Ureter (tissue), 1 donor: Measurements from ENCODE around the gene PDE4D. TPM values are rescaled to one million over a fixed set of nuclear protein-coding genes. Genes with fewer than 3 reads are reported as not detected.
"Not testable (repeated sequence)": the region's sequence is repeated elsewhere in the genome, so short reads cannot be mapped to it uniquely, and the experiment has no call there.

Experiments
- DNase-seq: peaks from one replicate; pipeline ENCODE4 v3.0.0-alpha.2; 2020; ENCODE audit warnings: low spot score
- total RNA-seq: library from RNA; stranded (reverse); gene quantifications from one replicate; pipeline ENCODE4 v1.2.4, GENCODE V29; 2023
- donor health status: DM: yes; HTN: yes; CAD: no.

PDE4D gene
- total RNA-seq, 1 donor from 2014 or later: 106 TPM

DNA sequence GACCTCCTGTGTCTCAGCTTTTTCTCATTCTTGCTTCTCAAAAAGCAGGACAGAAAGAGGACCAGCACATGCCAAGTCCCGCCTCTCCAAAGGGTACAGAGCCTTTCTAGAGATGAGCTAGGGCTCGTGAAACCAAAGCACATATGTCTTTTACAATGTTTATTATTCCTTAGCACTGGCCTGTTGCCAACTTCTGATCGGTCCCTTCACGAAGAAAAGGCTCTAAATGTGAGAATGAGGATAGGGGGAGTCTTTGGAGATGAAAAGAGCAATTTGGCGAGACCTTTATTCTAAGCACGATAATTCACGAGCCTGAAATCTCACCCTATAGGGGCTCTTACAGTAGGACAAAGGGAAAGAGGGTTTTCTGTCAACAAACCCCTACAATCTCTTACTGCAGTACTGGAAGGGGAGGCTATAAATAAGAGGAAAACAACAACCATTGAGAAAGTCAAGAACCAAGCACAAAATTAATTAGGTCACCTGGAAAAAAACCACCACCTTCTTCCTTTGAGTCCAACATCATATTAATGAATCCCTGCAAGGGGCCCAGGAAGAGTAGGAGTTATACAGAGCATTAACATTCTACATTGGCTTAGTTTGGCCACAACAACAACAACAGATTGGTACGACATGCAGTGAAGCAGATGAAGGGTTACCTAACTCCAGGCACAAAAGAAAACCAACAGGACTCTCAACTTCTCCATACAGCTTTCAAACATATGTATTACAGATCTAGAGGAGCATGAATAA, 309.5 kb downstream of the PDE4D start:
- DNase-seq: no peak

DNA sequence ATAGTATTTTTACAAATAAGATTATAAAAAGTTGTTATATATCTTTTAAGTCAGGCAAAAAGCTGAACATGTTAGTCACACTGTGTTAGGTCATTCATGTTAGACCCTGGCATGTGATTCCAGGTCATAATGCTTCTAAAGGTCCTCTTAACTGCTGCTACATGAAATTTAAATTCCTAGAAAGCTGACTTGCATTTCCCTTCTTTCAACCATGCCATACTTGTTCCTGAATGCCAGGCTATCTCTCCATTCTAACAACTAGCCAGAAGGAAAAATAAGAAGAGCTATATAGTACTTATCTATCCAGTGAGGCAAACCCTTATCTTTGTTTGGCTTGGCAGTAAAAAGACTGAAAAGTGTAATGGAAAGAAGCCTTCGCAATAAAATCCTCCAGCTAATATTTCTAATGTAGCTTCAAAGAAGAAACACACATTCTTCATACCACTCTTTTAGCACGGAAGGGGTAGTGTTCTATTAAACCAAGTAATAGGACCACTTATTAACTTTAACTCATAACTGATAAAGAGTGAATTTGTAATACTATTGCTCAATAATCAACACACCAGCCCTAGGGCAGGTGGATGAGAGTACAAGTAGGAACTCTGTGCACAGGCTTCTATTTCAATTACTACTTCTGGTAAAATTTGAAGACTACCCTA, 310.2 kb downstream of the PDE4D start:
- no peak for DNase-seq

- no peak for DNase-seq
Measured at GRCh38 chr5:59582746-59583145, 310.8 kb downstream of the PDE4D start.

DNA sequence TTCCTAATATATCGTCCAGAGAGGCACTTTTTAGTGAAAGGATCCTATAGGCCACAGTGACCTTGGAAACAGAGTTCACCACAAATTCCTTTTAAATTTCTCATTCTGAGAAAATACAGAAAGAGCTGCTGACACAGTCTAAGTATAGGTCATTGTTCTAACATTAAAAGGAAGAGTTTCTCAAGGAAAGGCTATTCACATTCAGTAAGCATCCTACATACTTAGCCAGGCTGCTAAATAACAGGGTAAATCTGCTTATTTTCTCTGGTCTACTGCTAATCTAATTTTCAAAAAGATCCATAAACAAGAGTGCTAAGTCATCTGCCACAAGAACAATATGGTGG, 313.7 kb downstream of the PDE4D start:
- DNase-seq: no peak

DNA sequence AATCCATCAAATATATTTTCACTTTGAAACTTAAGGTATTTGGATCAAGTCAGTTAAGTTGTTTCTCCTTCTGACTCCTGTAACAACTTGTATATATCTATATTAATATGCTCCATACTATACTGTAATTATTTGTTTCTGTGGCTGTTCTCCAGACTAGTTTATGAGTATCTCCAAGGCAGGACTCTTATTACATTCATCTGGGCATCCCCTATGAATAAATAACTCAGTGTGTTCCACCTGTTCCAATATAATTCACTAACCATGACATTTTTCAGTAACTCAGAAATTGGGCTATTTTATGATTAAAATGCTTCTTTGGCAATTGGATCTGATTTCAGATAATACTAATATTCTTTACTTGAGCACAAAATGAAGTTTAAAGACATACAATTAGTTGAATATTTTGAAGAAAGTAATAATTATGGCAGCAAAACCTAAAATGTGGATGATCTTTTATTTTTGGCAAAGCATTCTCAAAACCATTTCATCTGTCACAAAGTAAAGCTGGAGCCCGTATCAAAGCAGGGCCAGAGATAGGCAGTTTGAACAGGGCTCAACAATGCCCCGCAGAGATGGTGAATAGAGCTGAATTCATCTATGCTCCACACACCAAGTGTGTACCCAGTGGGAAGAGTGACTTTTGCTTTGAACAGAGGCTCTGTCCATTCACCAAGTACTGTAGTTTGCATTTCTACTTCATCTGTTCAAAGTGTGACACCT, 314.3 kb downstream of the PDE4D start:
- no peak for DNase-seq

DNA sequence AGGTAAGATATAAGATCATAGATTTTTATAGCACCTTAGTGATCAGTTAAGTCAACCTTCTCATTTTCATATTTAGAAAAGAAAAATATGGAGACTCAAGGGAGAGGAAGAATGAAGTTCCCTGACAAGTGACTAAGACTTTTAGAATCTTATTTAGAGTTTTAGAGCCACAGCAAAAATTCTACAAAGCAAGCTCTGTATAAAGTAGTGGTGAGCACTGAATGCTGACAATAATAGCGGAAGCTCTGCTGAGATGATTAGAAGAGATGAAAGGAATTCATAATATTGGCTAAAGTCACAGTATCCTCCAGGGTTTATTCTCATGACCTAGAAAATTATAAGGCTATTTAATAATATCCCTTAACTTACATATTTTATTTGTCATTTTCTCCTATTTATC, 316.0 kb downstream of the PDE4D start:
- DNase-seq: no peak

- DNase-seq: no peak
Measured at GRCh38 chr5:59575648-59576445, 317.7 kb downstream of the PDE4D start.

DNA sequence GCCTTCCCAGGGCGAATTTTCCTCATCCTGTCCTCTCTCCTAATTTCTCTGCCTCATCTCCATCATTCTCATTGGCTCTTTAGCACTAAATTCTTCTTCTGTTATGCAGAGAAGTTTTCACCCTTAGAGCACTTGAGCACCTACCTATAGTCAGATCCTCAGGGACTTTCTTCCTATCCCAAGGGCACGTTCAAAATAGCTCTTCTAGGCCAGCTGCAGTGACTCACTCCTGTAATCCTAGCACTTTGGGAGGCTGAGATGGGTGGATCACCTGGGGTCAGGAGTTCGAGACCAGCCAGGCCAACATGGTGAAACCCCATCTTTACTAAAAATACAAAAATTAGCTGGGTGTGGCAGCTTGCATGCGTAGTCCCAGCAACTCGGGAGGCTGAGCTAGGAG, 320.0 kb downstream of the PDE4D start:
- not testable (repeated sequence) for DNase-seq

DNA sequence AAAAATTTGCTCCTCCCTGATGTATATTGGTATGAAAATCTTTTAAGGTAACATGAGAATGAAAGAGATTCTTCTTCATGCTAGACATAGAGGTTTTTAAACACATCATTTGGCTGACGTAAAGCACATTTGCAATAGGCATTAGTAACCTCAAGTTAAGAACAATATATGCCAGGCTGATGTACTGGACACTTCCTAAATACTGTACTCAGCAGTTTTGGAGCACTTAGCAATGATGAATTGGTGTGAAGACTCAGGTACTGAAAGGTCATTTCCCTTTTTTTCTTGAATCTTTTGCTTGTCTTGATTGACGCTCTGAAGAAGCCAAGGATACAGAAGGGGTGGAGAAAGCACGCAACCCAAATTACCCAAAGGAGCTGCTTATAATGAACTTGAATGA, 322.5 kb downstream of the PDE4D start:
- DNase-seq: no peak

- no peak for DNase-seq
Measured at GRCh38 chr5:59569608-59570334, 323.8 kb downstream of the PDE4D start.

DNA sequence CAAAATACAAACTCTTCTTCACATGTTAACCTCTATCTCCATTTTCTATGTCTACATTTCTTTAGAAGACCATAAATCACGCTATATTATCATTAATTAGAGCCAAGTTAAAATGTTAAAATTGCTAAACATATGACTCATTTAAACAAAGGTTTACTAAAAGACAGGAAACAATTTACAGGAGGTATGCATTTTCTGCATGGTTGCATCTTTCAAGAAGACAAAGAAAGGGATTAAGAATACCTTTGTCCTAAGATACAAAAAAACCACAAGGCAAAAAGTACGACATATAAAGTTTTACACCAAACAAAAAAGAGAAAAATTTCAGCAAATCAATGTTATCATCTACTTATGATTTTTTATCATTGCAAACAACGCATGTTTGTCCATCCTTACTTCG, 324.4 kb downstream of the PDE4D start:
- no peak for DNase-seq

GRCh38 chr5:59568161-59568560, 325.4 kb downstream of the PDE4D start:
- no peak for DNase-seq

GRCh38 chr5:59565551-59565950, 328.0 kb downstream of the PDE4D start:
- no peak for DNase-seq

- DNase-seq: no peak
Measured at GRCh38 chr5:59564895-59565294, 328.6 kb downstream of the PDE4D start.

GRCh38 chr5:59562756-59563389, 330.7 kb downstream of the PDE4D start:
- DNase-seq: no peak

- no peak for DNase-seq
Measured at GRCh38 chr5:59560553-59560952, 333.0 kb downstream of the PDE4D start.

DNA sequence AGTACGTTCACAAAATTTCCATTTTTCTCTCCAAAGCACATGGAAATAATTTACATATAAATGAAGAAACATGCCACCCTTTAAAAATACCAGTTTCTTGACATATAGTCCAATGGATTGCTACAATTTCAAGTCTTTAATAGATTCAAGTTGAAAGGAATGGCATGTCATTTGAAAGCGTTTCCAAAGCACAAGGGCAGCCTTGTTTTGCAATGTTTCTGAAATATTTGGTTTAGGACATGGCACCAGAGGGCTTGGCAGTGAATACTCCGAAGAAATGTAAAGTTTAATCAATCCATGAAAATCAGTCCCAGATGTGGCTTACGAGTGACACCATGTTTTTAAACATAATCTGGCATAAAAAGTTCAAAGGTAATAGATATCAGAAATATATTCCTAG, 333.7 kb downstream of the PDE4D start:
- DNase-seq: no peak

DNA sequence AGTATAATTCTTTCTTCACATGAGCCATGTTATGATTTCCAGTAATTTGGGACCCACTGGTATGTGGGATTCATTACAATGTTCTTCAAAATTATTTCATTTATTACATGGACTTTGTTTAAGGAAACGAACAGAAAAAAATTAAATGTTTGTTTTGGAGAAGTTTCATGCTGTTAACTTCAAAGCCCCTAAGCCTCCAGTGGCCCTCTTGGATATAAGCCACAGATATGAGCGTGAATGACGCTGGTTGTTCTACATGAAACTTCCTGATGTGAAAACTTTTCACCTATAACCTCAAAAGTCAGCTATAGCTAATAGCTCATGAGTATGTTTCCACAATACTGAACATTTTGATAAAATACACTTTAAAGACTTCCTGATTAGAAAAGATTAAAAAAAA, 334.2 kb downstream of the PDE4D start:
- DNase-seq: no peak

- no peak for DNase-seq
Measured at GRCh38 chr5:59558501-59558900, 335.0 kb downstream of the PDE4D start.

DNA sequence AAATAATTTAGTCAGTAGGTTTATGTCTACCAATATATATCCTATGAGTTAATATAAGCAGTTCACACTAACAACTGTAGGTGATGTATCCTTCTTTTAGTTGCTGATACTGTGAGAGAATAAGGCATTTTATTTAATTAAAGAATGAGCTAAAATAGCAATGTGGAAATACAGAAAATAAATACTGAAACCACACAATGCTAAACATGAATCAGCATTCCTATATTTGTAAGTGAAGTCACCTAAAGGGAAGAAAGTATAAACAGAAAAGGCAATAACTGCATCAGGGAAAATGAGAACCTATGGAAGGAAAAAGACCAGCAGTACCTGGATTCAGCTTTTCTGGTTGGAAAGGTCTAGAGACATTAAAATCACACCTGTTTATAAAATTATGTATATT, 336.0 kb downstream of the PDE4D start:
- no peak for DNase-seq

DNA sequence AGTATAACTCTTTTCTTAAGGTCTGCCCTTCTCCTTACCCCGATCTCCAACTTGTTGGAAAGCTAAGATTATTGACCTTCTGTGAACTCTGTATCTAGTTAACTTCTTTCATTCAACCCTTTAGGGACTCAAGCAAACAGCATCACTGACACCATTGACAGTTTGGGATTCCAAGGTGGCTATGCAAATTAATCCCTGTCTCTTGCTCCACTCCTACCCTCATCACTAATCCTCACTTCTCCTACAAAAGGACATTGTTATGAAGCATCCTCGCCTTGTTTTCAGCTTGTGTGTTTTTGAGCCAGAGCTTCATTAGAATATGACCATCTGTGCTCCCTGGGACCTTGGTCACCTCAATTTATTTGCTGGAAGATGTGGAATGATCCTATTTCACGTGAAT, 337.9 kb downstream of the PDE4D start:
- DNase-seq: no peak
